Measurements from ENCODE around the gene OR2Y1. TPM values are rescaled to one million over a fixed set of nuclear protein-coding genes. Genes with fewer than 3 reads are reported as not detected.
"Not testable (repeated sequence)": the region's sequence is repeated elsewhere in the genome, so short reads cannot be mapped to it uniquely, and the experiment has no call there.

Gene OR2Y1
- total RNA-seq, 2 donors from 2014 or later: not detected

DNA sequence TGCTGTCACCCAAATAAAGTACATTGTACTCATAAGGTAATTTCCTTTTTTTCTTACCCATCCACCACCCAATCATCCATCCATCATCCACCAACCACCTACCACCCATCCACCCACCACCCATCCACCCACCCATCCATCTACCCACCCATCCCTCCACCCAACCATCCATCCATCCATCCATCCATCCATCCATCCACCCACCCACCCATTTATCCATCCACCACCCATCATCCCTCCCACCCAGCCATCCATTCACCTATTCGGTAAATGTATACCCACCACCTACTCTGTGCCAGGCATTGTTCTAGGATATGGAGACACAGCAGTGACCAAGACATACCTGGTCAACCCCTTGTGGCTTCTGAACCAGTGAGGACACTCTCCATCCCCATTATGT, 37.6 kb upstream of the OR2Y1 start:
- DNase-seq: no peak
- no peak overlapping the region for H3K4me3 Mint-ChIP-seq

GRCh38 chr5:180776376-180776775, 36.5 kb upstream of the OR2Y1 start:
- Mint-ChIP-seq H3K36me3 (ENCODE audit: insufficient read depth in 2 of 2) (peaks cover 3% of the 10 kb centered on the region in 2 donors), H3K9me3 (peaks cover 2% of the 10 kb centered on the region in 2 donors), H3K27me3 (ENCODE audit: low read depth) (peaks cover 24% of the 10 kb centered on the region), H3K27ac (no peak overlapping the region), H3K4me1 (ENCODE audit: low read depth) (no peaks in the 10 kb centered on the region), H3K4me3 (no peak overlapping the region)
- no peak for ATAC-seq (replicated peaks in 1 of 2)
- DNase-seq: no peak

More for the DNA sequence above, 37.6 kb upstream of the OR2Y1 start:
- H3K27me3 Mint-ChIP-seq (ENCODE audit: low read depth): peaks cover 24% of the 10 kb centered on the region
- peaks cover 3% of the 10 kb centered on the region in 2 donors for H3K36me3 Mint-ChIP-seq (ENCODE audit: insufficient read depth in 2 of 2)
- peaks cover 2% of the 10 kb centered on the region in 2 donors for H3K9me3 Mint-ChIP-seq
- no peaks in the 10 kb centered on the region for H3K4me1 Mint-ChIP-seq (ENCODE audit: low read depth)
- H3K27ac Mint-ChIP-seq: no peak overlapping the region
- no peak for ATAC-seq (replicated peaks in 1 of 2)

DNA sequence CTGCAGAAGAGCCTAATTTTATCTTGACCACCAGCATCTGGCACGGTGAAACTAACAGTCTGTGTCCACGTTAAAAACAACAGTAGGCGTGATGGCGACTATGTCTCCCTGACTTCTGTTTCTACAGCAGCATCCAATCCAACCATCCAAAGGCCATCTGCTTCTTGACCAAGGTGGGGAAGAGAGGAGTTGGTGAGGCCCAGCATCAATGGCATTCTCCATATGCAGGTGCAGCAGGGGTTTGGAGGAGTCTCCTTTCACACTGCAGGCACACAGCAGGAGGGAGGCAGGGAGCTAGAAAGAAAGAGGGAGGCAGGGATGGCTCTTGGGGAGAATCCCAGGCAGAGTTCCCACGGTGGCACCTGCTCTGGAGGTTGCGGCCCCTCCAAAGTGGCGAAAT, 35.8 kb upstream of the OR2Y1 start:
- no peak for ATAC-seq (replicated peaks in 1 of 2)
- H3K4me1 Mint-ChIP-seq (ENCODE audit: low read depth): no peaks in the 10 kb centered on the region
- DNase-seq: no peak
- no peak overlapping the region for H3K27ac Mint-ChIP-seq
- peaks cover 3% of the 10 kb centered on the region in 2 donors for H3K36me3 Mint-ChIP-seq (ENCODE audit: insufficient read depth in 2 of 2)
- H3K4me3 Mint-ChIP-seq: no peak overlapping the region
- H3K27me3 Mint-ChIP-seq (ENCODE audit: low read depth): peaks cover 24% of the 10 kb centered on the region
- peaks cover 2% of the 10 kb centered on the region in 2 donors for H3K9me3 Mint-ChIP-seq

DNA sequence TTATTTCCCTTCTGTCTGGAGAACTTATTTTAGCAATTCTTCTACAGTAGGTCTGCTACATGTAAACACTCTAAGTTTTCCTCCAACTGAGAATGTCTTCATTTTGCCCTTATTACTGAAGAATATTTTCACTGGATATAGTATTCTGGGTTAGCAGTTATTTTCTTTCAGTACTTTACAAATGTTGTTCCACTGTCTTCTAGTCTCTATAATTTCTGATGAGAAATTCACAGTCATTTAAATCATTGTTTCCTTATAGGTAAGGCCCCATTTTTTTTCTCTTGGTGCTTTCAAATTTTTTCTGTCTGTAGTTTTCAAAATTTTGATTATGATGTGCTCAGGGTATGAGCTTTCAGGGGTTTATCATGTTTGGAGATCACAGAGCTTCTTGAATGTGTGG, 32.0 kb upstream of the OR2Y1 start:
- ATAC-seq (replicated peaks in 1 of 2) (no peak), DNase-seq (no peak)
- no peaks in the 10 kb centered on the region for H3K4me1 Mint-ChIP-seq (ENCODE audit: low read depth)
- H3K4me3 Mint-ChIP-seq: no peak overlapping the region
- peaks cover 2% of the 10 kb centered on the region in 2 donors for H3K9me3 Mint-ChIP-seq
- peaks cover 3% of the 10 kb centered on the region in 2 donors for H3K36me3 Mint-ChIP-seq (ENCODE audit: insufficient read depth in 2 of 2)
- no peak overlapping the region for H3K27ac Mint-ChIP-seq
- H3K27me3 Mint-ChIP-seq (ENCODE audit: low read depth): peaks cover 24% of the 10 kb centered on the region

DNA sequence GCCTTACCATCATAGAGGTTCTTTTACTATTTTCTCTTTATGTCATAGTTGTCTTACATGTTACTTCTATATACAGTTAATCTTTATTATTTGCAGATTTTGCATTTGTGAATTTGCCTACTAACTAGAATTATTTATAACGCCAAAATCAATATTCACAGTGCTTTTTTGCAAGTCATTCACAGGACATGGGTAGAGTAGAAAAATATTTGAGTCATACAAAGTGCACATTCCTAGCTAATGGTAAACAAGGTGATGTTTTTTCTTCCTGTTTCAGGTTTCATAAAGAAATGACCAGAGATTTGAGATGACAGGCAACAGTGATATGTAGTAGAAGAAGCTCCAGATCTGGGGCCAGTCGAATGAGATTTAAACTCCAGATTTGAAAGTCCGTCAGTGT, 30.0 kb upstream of the OR2Y1 start:
- H3K4me3 Mint-ChIP-seq: no peak overlapping the region
- peaks cover 18% of the 10 kb centered on the region for H3K27me3 Mint-ChIP-seq (ENCODE audit: low read depth)
- no peak for ATAC-seq (replicated peaks in 1 of 2)
- H3K4me1 Mint-ChIP-seq (ENCODE audit: low read depth): no peaks in the 10 kb centered on the region
- peaks cover 3% of the 10 kb centered on the region in 2 donors for H3K36me3 Mint-ChIP-seq (ENCODE audit: insufficient read depth in 2 of 2)
- DNase-seq: no peak
- H3K27ac Mint-ChIP-seq: no peak overlapping the region
- peaks cover 2 to 5% of the 10 kb centered on the region in 2 donors for H3K9me3 Mint-ChIP-seq

DNA sequence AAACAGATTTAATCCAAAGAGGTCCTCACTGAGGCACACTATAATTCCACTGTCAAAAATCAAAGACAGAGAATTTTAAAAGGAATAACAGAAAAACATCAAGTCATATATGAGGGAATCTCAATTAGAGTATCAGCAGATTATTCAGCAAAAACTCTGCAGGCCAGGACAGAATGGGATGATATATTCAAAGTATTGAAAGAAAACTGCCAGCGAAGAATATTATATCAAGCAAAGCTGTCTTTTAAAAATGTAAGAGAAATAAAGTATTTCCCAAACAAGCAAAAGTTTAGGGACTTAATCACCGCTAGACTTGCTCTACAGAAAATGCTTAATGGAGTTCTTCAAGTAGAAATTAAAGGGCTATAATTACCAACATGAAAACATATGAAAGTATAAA, 15.7 kb upstream of the OR2Y1 start:
- H3K27me3 Mint-ChIP-seq (ENCODE audit: low read depth): peaks cover 7% of the 10 kb centered on the region
- peaks cover 0 to 10% of the 10 kb centered on the region in 2 donors for H3K36me3 Mint-ChIP-seq (ENCODE audit: insufficient read depth in 2 of 2)
- no peaks in the 10 kb centered on the region for H3K4me1 Mint-ChIP-seq (ENCODE audit: low read depth)
- H3K27ac Mint-ChIP-seq: no peak overlapping the region
- peaks cover 2 to 9% of the 10 kb centered on the region in 2 donors for H3K9me3 Mint-ChIP-seq
- DNase-seq (no peak), ATAC-seq (replicated peaks in 1 of 2) (no peak)
- H3K4me3 Mint-ChIP-seq: no peak overlapping the region

GRCh38 chr5:180744253-180744652, 4.4 kb upstream of the OR2Y1 start:
- Mint-ChIP-seq H3K36me3 (ENCODE audit: insufficient read depth in 2 of 2) (no peaks in the 10 kb centered on the region), H3K4me3 (no peak overlapping the region), H3K4me1 (ENCODE audit: low read depth) (no peaks in the 10 kb centered on the region), H3K27ac (no peak overlapping the region), H3K27me3 (ENCODE audit: low read depth) (peaks cover 13% of the 10 kb centered on the region), H3K9me3 (no peaks in the 10 kb centered on the region)
- ATAC-seq (replicated peaks in 1 of 2) (no peak), DNase-seq (no peak)

DNA sequence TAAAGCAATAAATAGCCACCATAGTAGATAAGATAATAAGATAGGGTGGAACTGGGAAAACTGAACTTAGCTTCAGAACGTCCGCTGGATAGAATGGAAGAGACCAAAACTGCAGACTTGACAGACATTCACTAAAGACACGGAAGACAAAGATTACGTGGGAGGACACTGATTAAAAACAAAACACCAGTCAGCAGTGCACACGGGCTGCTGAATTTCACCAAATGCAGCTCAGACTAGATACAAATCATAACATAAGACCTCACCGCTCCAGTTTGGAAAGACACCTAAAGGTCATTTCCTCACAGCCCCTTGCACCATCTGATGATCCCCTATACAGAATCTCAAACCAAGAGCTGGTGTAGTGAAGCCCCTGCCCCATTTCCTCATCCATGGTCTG, 2.9 kb upstream of the OR2Y1 start:
- no peaks in the 10 kb centered on the region for H3K9me3 Mint-ChIP-seq
- H3K36me3 Mint-ChIP-seq (ENCODE audit: insufficient read depth in 2 of 2): no peaks in the 10 kb centered on the region
- no peak for DNase-seq
- peak in 1 of 2 donors; percentile 52 for ATAC-seq (replicated peaks in 1 of 2)
- no peak overlapping the region for H3K4me3 Mint-ChIP-seq
- H3K27me3 Mint-ChIP-seq (ENCODE audit: low read depth): peaks cover 22% of the 10 kb centered on the region
- no peak overlapping the region for H3K27ac Mint-ChIP-seq
- peaks cover 4% of the 10 kb centered on the region for H3K4me1 Mint-ChIP-seq (ENCODE audit: low read depth)

- H3K4me3 Mint-ChIP-seq; H3K4me1 Mint-ChIP-seq (ENCODE audit: low read depth); H3K9me3 Mint-ChIP-seq; H3K27ac Mint-ChIP-seq; ATAC-seq (replicated peaks in 1 of 2); DNase-seq; H3K36me3 Mint-ChIP-seq (ENCODE audit: insufficient read depth in 2 of 2): not testable (repeated sequence)
- H3K27me3 Mint-ChIP-seq (ENCODE audit: low read depth): peaks cover 24% of the 10 kb centered on the region
Observed at GRCh38 chr5:180740953-180741352, 1.1 kb upstream of the OR2Y1 start.

GRCh38 chr5:180739271-180739670, 587 bp downstream of the OR2Y1 start:
- Mint-ChIP-seq H3K36me3 (ENCODE audit: insufficient read depth in 2 of 2) (no peaks in the 10 kb centered on the region), H3K27ac (no peak overlapping the region), H3K27me3 (ENCODE audit: low read depth) (peaks cover 29% of the 10 kb centered on the region), H3K4me1 (ENCODE audit: low read depth) (peaks cover 5% of the 10 kb centered on the region), H3K9me3 (no peaks in the 10 kb centered on the region), H3K4me3 (no peak overlapping the region)
- ATAC-seq (replicated peaks in 1 of 2) (no peak), DNase-seq (no peak)

DNA sequence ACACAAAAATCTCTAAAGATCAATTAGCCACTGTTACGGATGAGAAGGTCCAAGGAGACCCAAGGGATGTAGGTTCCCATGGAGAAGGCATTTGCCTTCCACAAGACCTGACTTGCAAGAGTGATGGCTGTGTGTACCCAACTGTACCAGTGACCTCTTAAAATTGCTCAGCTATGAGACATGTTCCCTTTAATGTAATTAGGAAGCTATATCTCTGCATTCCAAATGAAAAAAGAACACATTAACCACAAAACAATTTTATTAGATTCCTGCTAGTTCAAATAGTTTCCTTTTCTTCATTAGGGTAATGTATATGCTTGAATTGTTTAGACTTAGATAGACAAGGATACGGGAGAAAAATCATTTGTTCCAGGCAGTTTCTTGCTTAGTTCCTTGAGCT, 3.3 kb downstream of the OR2Y1 start:
- Mint-ChIP-seq H3K27ac (no peak overlapping the region), H3K4me3 (no peak overlapping the region), H3K9me3 (no peaks in the 10 kb centered on the region), H3K4me1 (ENCODE audit: low read depth) (peaks cover 5% of the 10 kb centered on the region), H3K36me3 (ENCODE audit: insufficient read depth in 2 of 2) (no peaks in the 10 kb centered on the region), H3K27me3 (ENCODE audit: low read depth) (peaks cover 29% of the 10 kb centered on the region)
- DNase-seq: no peak
- ATAC-seq (replicated peaks in 1 of 2): no peak

- H3K9me3 Mint-ChIP-seq: no peaks in the 10 kb centered on the region
- H3K36me3 Mint-ChIP-seq (ENCODE audit: insufficient read depth in 2 of 2): no peaks in the 10 kb centered on the region
- ATAC-seq (replicated peaks in 1 of 2): no peak
- no peak overlapping the region for H3K27ac Mint-ChIP-seq
- no peak for DNase-seq
- no peak overlapping the region for H3K4me3 Mint-ChIP-seq
- H3K27me3 Mint-ChIP-seq (ENCODE audit: low read depth): no peaks in the 10 kb centered on the region
- H3K4me1 Mint-ChIP-seq (ENCODE audit: low read depth): peaks cover 9% of the 10 kb centered on the region
Observed at GRCh38 chr5:180724944-180725343, 14.9 kb downstream of the OR2Y1 start.

DNA sequence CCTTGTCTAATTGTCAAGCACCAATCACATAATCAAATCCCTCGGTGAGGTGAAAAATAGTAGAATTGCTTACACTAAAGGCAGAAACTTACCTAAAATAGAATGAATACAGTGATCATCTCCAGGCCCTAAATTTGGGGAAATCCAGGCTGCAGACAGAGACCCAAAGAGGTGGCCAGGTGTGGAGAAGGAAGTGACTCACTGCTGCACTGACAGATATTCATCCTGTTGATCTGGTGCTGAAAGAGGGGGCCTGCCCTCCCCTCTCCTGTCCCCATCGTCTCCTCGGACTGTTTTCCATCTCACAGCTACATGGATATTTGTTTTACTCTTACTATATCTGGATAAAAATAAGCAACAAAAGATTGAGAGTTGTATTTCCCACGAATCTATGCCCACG, 15.9 kb downstream of the OR2Y1 start:
- peak overlapping the region; percentile 31 for H3K27ac Mint-ChIP-seq
- H3K4me1 Mint-ChIP-seq (ENCODE audit: low read depth): peaks cover 9% of the 10 kb centered on the region
- DNase-seq: peak in 1 of 2 donors; percentile 5
- no peak overlapping the region for H3K4me3 Mint-ChIP-seq
- H3K36me3 Mint-ChIP-seq (ENCODE audit: insufficient read depth in 2 of 2): no peaks in the 10 kb centered on the region
- H3K27me3 Mint-ChIP-seq (ENCODE audit: low read depth): no peaks in the 10 kb centered on the region
- H3K9me3 Mint-ChIP-seq: no peaks in the 10 kb centered on the region
- peak in 1 of 2 donors; percentile 60 for ATAC-seq (replicated peaks in 1 of 2)

DNA sequence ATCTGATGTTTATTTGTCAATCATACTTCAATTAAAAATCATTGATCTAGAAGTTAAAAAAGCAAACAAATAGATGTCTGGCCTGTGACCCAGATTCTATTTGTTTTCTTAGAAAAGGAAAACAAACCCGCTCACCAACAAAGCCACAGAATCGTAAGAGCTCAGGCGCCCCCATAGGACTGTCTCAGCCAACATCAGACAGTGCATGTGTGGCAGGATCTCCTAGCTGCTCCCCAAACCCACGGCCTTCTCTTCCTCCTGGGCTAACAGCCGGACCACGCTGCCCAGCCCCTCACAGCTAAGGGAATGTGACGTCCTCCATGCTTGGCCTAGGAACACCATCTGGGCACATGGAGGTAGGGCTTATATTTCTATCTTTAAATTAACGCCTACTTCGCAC, 19.4 kb downstream of the OR2Y1 start:
- no peaks in the 10 kb centered on the region for H3K27me3 Mint-ChIP-seq (ENCODE audit: low read depth)
- peaks cover 24% of the 10 kb centered on the region for H3K4me1 Mint-ChIP-seq (ENCODE audit: low read depth)
- no peak overlapping the region for H3K27ac Mint-ChIP-seq
- ATAC-seq (replicated peaks in 1 of 2) (no peak), DNase-seq (no peak)
- no peak overlapping the region for H3K4me3 Mint-ChIP-seq
- H3K9me3 Mint-ChIP-seq: no peaks in the 10 kb centered on the region
- no peaks in the 10 kb centered on the region for H3K36me3 Mint-ChIP-seq (ENCODE audit: insufficient read depth in 2 of 2)

Measured in activated T-cell treated with anti-CD3 and anti-CD28 coated beads, Interleukin-2, amount 50 U/mL, for 72 hours (primary cell).